Calu3 (cell line): ENCODE measurements around the gene ADAMTS10. TPM values are rescaled to one million over a fixed set of nuclear protein-coding genes. Genes with fewer than 3 reads are reported as not detected.

ENCODE experiments used
- BruUV-seq: library from RNA; stranded (reverse); fragments of 400-500 nt; replicated peaks from 2 replicates; lab custom pipeline; 2021; lab: Mats Ljungman, UMichigan
- CTCF ChIA-PET: fragments of 300-600 bp; sonication (Branson Sonifier 250); formaldehyde crosslinking; loops from one replicate; lab custom pipeline; 2022; ENCODE audit warnings: antibody characterized with exemption; lab: Charles Lee
- DNase-seq: peaks from one replicate; pipeline ENCODE4 v3.0.0; 2022
- H3K27ac Mint-ChIP-seq: one replicate; pipeline ENCODE4 v1.8.0; 2022; ENCODE audit warnings: mixed read lengths; ENCODE audit not compliant: unreplicated experiment
- H3K27me3 Mint-ChIP-seq: one replicate; pipeline ENCODE4 v1.8.0; 2022; ENCODE audit warnings: mixed read lengths; ENCODE audit not compliant: unreplicated experiment
- H3K36me3 Mint-ChIP-seq: one replicate; pipeline ENCODE4 v1.8.0; 2022; ENCODE audit warnings: mild to moderate bottlenecking, moderate library complexity, mixed read lengths; ENCODE audit not compliant: insufficient read depth, unreplicated experiment
- H3K4me1 Mint-ChIP-seq: one replicate; pipeline ENCODE4 v1.8.0; 2022; ENCODE audit warnings: mild to moderate bottlenecking, low read depth, mixed read lengths; ENCODE audit not compliant: unreplicated experiment
- H3K4me3 Mint-ChIP-seq: one replicate; pipeline ENCODE4 v1.8.0; 2022; ENCODE audit warnings: mild to moderate bottlenecking, low read depth, moderate library complexity, mixed read lengths; ENCODE audit not compliant: unreplicated experiment
- H3K9me3 Mint-ChIP-seq: one replicate; pipeline ENCODE4 v1.8.0; 2022; ENCODE audit warnings: low read depth, mixed read lengths; ENCODE audit not compliant: unreplicated experiment
- intact Hi-C: fragments of 100-400 bp; cut with micrococcal nuclease; formaldehyde crosslinking; loops from one replicate; pipeline ENCODE4 v1.10.0; 2022; ENCODE audit not compliant: unreplicated experiment
- total RNA-seq: library from RNA; stranded (reverse); gene quantifications from 2 replicates; pipeline ENCODE4 v1.2.3, GENCODE V29; 2022
- TF ChIP-seq, protein P1 (sequence below): fragments of 200-600 bp; IDR thresholded peaks from one replicate; pipeline ENCODE4 v1.8.0; 2022; ENCODE audit warnings: antibody characterized with exemption; ENCODE audit not compliant: unreplicated experiment

ADAMTS10 gene
- total RNA-seq, 1 experiment from 2014 or later: not detected

DNA sequence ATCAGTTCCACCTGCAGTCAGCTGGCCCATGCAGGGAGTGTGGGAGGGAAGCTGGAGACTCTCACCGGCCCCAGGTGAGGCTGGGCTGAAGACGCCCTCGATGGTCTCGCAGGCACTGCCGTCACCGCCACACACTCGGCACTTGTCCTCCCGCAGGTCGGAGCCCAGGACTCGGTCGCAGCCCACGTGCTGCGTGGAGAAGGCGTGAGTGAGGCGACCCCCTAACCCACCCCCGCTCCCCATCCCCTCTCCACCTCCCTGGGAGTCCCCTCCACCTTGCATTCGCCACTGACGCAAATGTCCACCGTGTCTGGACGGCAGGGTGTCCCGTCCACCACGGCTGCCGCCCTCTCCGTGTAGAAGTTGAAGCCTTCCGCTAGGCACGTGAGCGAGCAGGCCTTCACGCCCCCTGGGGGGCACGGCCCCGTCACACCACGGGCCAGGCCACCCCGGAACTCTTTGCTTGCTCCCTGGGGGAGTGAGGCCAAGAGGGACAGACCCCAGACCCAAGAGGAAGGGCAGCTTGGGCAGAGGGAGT, 21.3 kb downstream of the ADAMTS10 start:
- peaks cover 3% of the 10 kb centered on the region for H3K9me3 Mint-ChIP-seq
- peaks cover 21% of the 10 kb centered on the region for H3K27me3 Mint-ChIP-seq
- intact Hi-C loops: loop anchor here (10.0 kb wide), 1 partner anchor 56 kb away; no protein-coding TSS in a partner anchor
- H3K4me1 Mint-ChIP-seq: no peaks in the 10 kb centered on the region
- no peaks in the 10 kb centered on the region for H3K36me3 Mint-ChIP-seq
- DNase-seq: no peak
- TF ChIP-seq, protein P1, sequence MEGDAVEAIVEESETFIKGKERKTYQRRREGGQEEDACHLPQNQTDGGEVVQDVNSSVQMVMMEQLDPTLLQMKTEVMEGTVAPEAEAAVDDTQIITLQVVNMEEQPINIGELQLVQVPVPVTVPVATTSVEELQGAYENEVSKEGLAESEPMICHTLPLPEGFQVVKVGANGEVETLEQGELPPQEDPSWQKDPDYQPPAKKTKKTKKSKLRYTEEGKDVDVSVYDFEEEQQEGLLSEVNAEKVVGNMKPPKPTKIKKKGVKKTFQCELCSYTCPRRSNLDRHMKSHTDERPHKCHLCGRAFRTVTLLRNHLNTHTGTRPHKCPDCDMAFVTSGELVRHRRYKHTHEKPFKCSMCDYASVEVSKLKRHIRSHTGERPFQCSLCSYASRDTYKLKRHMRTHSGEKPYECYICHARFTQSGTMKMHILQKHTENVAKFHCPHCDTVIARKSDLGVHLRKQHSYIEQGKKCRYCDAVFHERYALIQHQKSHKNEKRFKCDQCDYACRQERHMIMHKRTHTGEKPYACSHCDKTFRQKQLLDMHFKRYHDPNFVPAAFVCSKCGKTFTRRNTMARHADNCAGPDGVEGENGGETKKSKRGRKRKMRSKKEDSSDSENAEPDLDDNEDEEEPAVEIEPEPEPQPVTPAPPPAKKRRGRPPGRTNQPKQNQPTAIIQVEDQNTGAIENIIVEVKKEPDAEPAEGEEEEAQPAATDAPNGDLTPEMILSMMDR: no peak
- H3K4me3 Mint-ChIP-seq: no peak overlapping the region
- no peak overlapping the region for H3K27ac Mint-ChIP-seq
- no TSS peak for BruUV-seq
- CTCF ChIA-PET: no interaction called here

DNA sequence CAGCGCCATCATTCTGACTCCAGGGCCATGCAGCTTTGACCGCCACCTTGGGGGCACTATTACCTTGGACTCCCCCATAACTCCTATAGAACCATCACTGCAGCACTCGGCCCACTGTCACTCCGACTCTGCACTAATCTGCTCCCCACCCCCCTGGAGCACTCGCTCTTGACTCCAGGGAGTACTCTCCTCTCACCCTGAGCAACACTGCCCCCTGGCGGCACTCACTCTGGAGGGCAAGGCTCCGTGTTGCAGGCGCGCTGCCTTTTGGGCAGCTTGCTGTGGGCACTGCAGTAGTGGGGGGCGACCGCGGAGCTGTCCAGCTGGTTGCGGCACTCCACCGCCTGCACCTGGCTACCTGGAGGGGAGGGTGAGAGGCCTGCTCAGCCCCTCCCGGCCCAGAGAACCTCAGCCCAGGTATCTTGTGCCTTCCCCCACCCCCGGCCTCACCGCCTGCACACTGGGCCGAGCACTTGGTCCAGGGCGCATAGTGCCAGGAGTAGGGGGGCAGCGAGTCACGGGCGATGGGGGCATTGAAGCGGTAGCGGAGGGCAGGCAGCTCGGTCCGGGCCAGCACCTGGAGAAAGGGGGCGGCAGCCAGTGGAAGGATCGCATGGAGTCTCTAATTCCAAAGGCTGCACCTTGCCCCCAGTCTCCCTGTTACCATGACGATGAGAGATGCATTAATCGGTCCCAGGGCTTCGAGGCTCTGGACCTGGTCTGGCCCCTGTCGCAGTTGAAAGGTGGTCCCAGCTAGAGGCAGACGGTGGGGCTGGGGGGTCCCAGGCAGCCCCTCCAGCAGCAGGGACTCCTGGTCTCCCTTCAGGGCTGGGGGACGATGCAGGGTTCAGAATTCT, 24.4 kb downstream of the ADAMTS10 start:
- peaks cover 12% of the 10 kb centered on the region for H3K27me3 Mint-ChIP-seq
- CTCF ChIA-PET: no interaction called here
- no peak overlapping the region for H3K4me3 Mint-ChIP-seq
- TF ChIP-seq, protein P1: peak; percentile 46
- H3K27ac Mint-ChIP-seq: no peak overlapping the region
- no peaks in the 10 kb centered on the region for H3K9me3 Mint-ChIP-seq
- no TSS peak for BruUV-seq
- no peaks in the 10 kb centered on the region for H3K36me3 Mint-ChIP-seq
- intact Hi-C loops: loop anchor here (10.0 kb wide), 1 partner anchor 59 kb away; no protein-coding TSS in a partner anchor
- DNase-seq: peak; percentile 67
- no peaks in the 10 kb centered on the region for H3K4me1 Mint-ChIP-seq

DNA sequence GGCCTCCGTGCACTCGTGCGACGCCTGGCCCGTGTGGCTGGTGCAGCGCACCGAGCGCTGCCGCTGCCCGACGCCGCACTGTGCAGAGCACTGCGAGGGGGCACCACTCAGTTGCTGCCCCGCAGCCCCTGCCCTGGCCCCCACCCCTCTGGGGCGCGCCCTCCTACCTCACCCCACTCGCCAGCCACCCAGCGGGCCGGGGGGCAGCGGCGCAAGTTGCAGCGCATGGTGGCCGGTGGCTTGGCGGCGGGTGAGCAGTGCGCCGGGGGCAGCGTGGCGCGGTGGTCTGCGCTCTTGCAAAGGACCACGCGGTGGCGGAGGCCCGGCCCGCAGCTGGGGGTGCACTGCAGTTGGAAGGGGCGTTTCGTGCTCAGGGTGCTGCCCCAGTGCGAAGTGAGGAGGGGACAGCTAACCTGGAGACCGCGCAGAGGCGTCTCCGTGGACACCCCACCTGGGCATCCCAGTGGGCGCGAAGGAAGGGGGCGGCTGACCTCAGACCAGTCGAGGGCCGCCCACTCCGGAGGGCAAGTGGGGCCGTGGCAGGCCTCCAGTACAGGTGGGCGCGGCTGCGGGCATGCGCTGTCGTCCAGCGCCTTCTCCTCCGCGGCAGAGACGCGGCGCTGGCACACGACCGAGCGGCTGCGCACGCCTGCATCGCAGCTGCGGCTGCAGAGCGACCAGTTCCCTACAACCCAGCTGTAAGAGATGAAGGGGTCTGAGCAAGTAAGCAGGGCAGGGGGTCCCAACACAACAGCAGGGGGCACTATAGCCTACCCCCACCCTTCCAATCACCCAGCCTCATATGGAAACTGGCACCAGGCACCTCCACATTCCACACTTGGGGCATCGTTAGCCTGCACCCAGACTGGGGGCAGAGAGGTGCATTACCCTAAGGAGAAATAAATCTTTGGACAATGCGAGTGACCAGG, 25.3 kb downstream of the ADAMTS10 start:
- intact Hi-C loops: loop anchor here (10.0 kb wide), 1 partner anchor 60 kb away; no protein-coding TSS in a partner anchor
- no peaks in the 10 kb centered on the region for H3K4me1 Mint-ChIP-seq
- DNase-seq: no peak
- peaks cover 12% of the 10 kb centered on the region for H3K27me3 Mint-ChIP-seq
- H3K4me3 Mint-ChIP-seq: no peak overlapping the region
- H3K36me3 Mint-ChIP-seq: no peaks in the 10 kb centered on the region
- no peak overlapping the region for H3K27ac Mint-ChIP-seq
- no peaks in the 10 kb centered on the region for H3K9me3 Mint-ChIP-seq
- CTCF ChIA-PET: interaction anchor here (0.5 to 0.6 kb wide), 2 partner anchors 259 to 536 kb away, joined by 4 to 5 read pairs; no protein-coding TSS in a partner anchor
- TF ChIP-seq, protein P1: no peak
- no TSS peak for BruUV-seq
